HG02798 (cell line): ENCODE data around the gene KIAA1328.

ENCODE experiments used
- ATAC-seq: cut with Tn5 transposase; IDR thresholded peaks from one replicate; pipeline ENCODE4 v1.9.1; 2021; ENCODE audit warnings: mild to moderate bottlenecking; ENCODE audit not compliant: unreplicated experiment, poor library complexity

The KIAA1328 gene

GRCh38 chr18:36934884-36935283, 106.0 kb downstream of the KIAA1328 start:
- ATAC-seq = no peak

- peak; percentile 58 for ATAC-seq
Measured at GRCh38 chr18:36942264-36942663, 113.3 kb downstream of the KIAA1328 start.

- no peak for ATAC-seq
Measured at GRCh38 chr18:36947820-36948348, 119.0 kb downstream of the KIAA1328 start.

- no peak for ATAC-seq
Measured at GRCh38 chr18:36950282-36950681, 121.4 kb downstream of the KIAA1328 start.

GRCh38 chr18:36950960-36951359, 122.0 kb downstream of the KIAA1328 start:
- ATAC-seq = no peak

DNA sequence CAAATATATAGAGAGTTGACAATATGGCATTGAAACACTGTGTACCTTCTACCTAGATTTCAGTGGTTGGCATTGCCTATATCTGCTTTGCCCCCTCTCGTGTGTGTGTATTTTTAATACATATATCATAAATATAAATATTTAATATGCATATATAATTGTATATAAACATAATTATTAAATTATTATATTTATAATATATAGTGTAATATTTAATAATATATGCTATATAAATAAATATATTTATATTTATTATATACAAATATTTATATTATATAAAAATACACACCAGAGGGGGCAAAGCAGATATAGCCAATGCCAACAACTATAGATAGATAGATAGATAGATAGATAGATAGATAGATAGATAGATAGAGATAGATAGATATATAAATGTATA, 124.1 kb downstream of the KIAA1328 start:
- ATAC-seq = no peak

DNA sequence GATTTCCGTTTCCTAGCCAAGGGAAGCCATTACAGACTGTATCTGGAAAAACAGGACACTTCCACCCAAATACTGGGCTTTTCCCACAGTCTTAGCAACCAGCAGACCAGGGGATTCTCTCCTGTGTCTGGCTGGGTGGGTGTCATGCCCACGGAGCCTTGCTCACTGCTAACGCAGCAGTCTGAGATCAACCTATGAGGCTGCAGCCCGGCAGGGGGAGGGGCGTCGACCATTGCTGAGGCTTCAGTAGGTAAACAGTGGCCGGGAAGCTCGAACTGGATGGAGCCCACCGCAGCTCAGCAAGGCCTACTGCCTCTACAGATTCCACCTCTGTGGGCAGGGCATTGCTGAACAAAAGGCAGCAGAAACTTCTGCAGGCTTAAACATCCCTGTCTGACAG, 131.1 kb downstream of the KIAA1328 start:
- no peak for ATAC-seq

GRCh38 chr18:36963464-36963863, 134.5 kb downstream of the KIAA1328 start:
- no peak for ATAC-seq

GRCh38 chr18:36974686-36975085, 145.8 kb downstream of the KIAA1328 start:
- no peak for ATAC-seq

- ATAC-seq = no peak
Measured at GRCh38 chr18:36977121-36977520, 148.2 kb downstream of the KIAA1328 start.

DNA sequence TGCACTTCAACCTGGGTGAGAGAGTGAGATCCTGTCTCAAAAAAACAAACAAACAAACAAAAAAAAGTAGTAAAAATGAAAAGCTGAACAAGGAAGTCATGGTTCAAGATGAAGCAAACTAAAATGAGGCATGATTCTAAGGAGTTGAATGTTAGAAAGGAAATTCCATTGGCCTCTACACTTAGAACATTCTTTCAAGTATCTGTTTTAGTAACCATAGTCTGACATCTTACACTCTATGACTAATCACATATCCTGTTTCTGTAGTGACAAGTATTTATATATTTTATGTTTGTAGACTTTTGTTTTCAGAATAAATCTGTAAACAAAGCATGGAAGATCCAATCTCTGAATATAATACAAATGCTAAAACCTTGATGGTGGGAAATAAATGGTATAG, 164.1 kb downstream of the KIAA1328 start:
- ATAC-seq = no peak

DNA sequence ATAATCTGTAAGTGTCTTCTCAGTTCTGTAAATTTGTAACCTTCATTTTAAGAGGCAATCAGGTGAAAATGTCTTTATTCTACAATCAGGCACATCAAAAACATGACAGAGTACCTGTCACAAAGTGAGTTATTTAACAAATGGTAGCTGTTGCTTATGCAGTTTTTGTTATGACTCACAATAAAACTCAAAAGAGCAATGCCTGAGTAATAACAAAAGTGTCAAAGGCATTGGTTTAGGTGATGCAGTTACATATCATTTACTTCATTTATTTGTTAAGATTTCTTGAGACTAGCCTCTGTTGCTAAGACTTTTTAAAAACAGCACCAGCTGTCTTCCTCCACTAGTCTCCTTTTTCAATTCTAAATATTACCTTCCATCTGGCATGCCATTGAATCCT, 177.8 kb downstream of the KIAA1328 start:
- ATAC-seq = peak; percentile 72

GRCh38 chr18:37012452-37012851, 183.5 kb downstream of the KIAA1328 start:
- ATAC-seq = no peak

GRCh38 chr18:37019157-37019827, 190.4 kb downstream of the KIAA1328 start:
- ATAC-seq = no peak

GRCh38 chr18:37033419-37033818, 204.5 kb downstream of the KIAA1328 start:
- no peak for ATAC-seq

DNA sequence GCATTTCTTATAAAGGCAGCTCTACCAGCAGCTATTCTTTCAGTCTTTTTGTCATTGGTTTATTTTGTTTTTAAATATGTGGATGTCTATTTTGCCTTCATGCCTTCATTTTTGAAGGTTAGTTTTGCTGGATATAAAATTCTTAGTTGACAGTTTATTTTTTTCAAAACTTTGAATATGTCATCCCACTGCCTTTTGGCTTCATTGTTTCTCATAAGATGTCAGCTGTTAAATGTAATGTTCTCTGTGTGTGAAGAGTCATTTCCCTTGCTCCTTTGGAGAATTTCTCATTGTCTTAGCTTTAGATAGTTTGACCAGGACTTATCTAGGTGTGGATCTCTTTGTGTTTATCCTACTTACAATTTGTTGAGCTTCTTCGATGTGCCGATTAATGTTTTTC, 213.5 kb downstream of the KIAA1328 start:
- ATAC-seq = no peak

DNA sequence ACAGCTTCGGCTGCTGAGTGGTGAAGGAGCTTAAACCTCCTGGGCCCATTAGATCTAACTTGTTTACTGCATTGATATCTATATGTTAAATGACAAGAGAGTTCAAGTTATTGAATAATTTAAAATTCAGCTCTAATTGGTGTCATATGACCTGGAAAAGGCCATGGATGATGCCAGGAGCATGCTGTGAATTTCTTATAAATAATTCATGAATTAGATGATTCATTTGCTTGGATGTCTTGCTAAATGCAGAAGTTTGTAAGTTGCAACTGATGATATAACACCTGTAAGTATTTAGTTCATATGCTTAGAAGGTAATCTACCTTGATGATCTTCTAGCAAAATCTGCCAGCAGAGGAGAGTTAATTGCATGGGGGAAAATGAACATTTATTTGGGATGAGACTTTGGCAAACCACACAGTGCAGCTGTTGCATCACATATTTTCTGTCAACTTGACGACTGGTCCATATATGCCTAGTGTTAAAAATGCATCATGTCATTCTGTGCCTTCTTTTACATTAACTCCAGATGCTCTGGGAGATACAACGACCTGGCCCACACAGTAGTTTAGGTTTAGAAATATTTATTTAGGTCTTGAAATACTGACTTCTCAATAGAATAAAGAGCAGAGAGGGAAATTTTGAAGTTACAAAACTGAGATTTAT, 226.3 kb downstream of the KIAA1328 start:
- no peak for ATAC-seq

DNA sequence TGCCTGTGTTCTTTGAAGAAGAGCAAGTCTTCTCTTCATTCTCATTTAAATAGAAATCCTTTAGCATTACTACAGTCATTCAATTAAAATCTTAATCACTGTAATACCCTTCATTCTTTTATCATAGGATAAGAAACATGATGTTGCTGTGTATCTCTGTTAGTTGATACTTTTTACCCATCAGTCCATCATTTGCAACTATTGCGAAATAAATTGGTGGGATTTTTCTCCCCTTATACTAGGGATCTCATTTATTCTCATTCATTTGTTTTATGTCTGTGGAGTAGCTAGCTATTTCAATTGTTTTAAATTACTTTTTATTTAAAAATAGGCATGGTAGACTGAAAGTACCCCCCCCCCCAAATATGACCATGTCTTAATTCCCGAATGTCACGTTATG, 235.3 kb downstream of the KIAA1328 start:
- ATAC-seq = no peak

- ATAC-seq = no peak
Measured at GRCh38 chr18:37065254-37065653, 236.3 kb downstream of the KIAA1328 start.

GRCh38 chr18:37084912-37085311, 256.0 kb downstream of the KIAA1328 start:
- no peak for ATAC-seq

- no peak for ATAC-seq
Measured at GRCh38 chr18:37085362-37085761, 256.4 kb downstream of the KIAA1328 start.
